Esophagus muscularis mucosa (tissue), 4 donors: Measurements from ENCODE around the gene SPON2.

ENCODE experiments used
- EP300 ChIP-seq: sonication (generic); formaldehyde crosslinking; IDR thresholded peaks from one replicate; pipeline ENCODE4 v1.6.1; 2017; ENCODE audit warnings: antibody characterized with exemption
- POLR2A ChIP-seq: fragments of 450-650 bp; IDR thresholded peaks from one replicate; pipeline ENCODE4 v1.6.1; 2017; ENCODE audit warnings: antibody characterized with exemption, moderate library complexity, mild to moderate bottlenecking, low read depth
- POLR2AphosphoS5 ChIP-seq, 2 donors: sonication (generic); formaldehyde crosslinking; IDR thresholded peaks; one replicate each; pipeline ENCODE4 v1.6.1; 2017; ENCODE audit warnings: antibody characterized with exemption in 2 of 2
- TF ChIP-seq, protein P1 (sequence below), 3 experiments: fragments of 200-600 bp in 2 of 3; fragments of 450-650 bp in 1 of 3; sonication (generic) in 2 of 3; IDR thresholded peaks; one replicate each; pipeline ENCODE4 v1.5.1; 2017 to 2019; ENCODE audit warnings: antibody characterized with exemption in 3 of 3, mild to moderate bottlenecking in 2 of 3, moderate library complexity in 1 of 3

DNA sequence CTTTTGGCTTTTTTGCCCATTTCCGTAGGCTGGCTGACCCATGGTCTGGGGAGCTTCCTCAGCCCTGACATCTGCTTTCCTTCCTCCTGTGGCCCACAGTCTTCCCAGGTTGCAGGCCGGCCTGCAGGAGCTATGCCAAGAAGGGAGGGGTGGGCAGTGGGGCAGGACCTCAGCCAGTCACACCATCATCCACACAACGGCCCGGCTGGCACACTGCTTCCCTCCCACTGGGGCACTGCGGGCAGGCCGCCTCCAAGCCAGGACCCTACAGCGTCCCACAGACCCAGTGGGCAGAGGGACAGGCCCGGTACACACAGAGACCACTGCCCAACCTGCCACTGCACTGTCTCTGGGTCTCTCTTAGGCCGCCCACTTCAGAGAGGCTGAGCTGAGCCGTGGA is 38.6 kb upstream of the SPON2 start:
- no peak for TF ChIP-seq POLR2A
- TF ChIP-seq, protein P1, sequence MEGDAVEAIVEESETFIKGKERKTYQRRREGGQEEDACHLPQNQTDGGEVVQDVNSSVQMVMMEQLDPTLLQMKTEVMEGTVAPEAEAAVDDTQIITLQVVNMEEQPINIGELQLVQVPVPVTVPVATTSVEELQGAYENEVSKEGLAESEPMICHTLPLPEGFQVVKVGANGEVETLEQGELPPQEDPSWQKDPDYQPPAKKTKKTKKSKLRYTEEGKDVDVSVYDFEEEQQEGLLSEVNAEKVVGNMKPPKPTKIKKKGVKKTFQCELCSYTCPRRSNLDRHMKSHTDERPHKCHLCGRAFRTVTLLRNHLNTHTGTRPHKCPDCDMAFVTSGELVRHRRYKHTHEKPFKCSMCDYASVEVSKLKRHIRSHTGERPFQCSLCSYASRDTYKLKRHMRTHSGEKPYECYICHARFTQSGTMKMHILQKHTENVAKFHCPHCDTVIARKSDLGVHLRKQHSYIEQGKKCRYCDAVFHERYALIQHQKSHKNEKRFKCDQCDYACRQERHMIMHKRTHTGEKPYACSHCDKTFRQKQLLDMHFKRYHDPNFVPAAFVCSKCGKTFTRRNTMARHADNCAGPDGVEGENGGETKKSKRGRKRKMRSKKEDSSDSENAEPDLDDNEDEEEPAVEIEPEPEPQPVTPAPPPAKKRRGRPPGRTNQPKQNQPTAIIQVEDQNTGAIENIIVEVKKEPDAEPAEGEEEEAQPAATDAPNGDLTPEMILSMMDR (IDR thresholded peaks at IDR 0.05): no peak
- TF ChIP-seq EP300: no peak
- TF ChIP-seq POLR2AphosphoS5 (IDR thresholded peaks at IDR 0.05): no peak
